ENCODE data around the gene NEK2.
A peak's percentile ranks its signal among the peaks of the same experiment; 100 is the strongest.
"Not testable (repeated sequence)": the region's sequence is repeated elsewhere in the genome, so short reads cannot be mapped to it uniquely, and the experiment has no call there.

Gene NEK2

DNA sequence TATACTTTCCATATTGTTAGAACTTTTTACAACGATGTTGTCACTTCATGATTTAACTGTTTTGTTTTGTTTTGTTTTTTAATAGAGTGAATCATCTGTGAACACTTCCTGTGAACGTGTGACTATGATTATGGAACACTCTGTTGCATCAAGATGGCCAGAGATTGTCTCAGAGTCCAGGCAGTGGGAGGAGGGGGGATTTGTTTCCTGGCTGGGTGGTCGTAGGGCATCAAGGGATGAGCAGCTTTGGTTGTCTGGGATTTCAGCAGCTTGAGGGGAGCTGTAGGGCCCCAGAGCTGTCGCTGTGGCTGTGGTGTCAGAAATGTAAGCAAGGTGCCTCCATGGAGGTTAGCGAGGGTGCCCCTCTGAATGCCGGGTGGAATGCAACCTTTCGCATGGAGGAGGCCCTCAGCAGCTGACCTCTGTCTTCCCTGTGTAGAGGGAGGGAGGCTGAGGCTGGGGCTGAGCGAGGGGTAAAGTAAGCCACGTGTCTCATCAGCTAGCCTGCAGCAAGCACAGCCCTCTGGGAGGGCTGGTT lies 21.4 kb downstream of the NEK2 start:
- no peak for ATAC-seq (replicated peaks; ENCODE audit: extremely low read depth, poor library complexity, severe bottlenecking)
- H3K27ac Mint-ChIP-seq (ENCODE audit: low read depth): no peak overlapping the region
- H3K4me3 Mint-ChIP-seq: no peak overlapping the region
- H3K27me3 Mint-ChIP-seq: no peaks in the 10 kb centered on the region
- DNase-seq (ENCODE audit: low spot score in 2 of 2): peak in 1 of 2 donors; percentile 8
- H3K9me3 Mint-ChIP-seq: no peaks in the 10 kb centered on the region
- no peaks in the 10 kb centered on the region for H3K4me1 Mint-ChIP-seq
- H3K36me3 Mint-ChIP-seq (ENCODE audit: insufficient read depth): no peaks in the 10 kb centered on the region

GRCh38 chr1:211653293-211653692 lies 22.1 kb downstream of the NEK2 start:
- Mint-ChIP-seq H3K36me3 (ENCODE audit: insufficient read depth) (no peaks in the 10 kb centered on the region), H3K27me3 (no peaks in the 10 kb centered on the region), H3K27ac (ENCODE audit: low read depth) (no peak overlapping the region), H3K9me3 (no peaks in the 10 kb centered on the region), H3K4me3 (no peak overlapping the region), H3K4me1 (no peaks in the 10 kb centered on the region)
- ATAC-seq (replicated peaks; ENCODE audit: extremely low read depth, poor library complexity, severe bottlenecking) (no peak), DNase-seq (ENCODE audit: low spot score in 2 of 2) (peak in 1 of 2 donors; percentile 4)

- Mint-ChIP-seq H3K27ac (ENCODE audit: low read depth) (no peak overlapping the region), H3K4me3 (no peak overlapping the region), H3K4me1 (no peaks in the 10 kb centered on the region), H3K27me3 (no peaks in the 10 kb centered on the region), H3K36me3 (ENCODE audit: insufficient read depth) (no peaks in the 10 kb centered on the region), H3K9me3 (no peaks in the 10 kb centered on the region)
- peak in 1 of 2 donors; percentile 10 for DNase-seq (ENCODE audit: low spot score in 2 of 2)
- no peak for ATAC-seq (replicated peaks; ENCODE audit: extremely low read depth, poor library complexity, severe bottlenecking)
Measured at GRCh38 chr1:211652371-211652770, 23.1 kb downstream of the NEK2 start.

DNA sequence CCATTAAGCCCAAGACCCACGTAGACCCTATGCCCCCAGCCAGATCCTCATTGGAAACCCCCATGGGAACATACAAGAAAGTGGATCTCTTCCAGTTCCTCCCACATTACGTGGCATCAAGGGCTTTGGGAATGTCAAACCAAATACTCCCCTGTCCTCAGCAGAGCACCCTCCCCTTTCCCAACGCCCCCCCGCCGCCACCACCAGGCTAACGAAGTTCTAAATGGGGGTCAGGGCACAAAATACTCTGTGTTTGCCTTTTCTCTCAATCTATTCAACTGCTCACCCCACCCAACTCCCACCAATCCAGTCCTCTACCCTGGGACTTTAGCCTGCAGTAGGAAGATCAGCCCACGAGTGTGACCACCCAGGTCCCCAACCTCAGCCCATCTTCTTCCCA lies 24.5 kb downstream of the NEK2 start:
- Mint-ChIP-seq H3K9me3 (no peaks in the 10 kb centered on the region), H3K27ac (ENCODE audit: low read depth) (no peak overlapping the region), H3K27me3 (no peaks in the 10 kb centered on the region), H3K4me3 (no peak overlapping the region), H3K36me3 (ENCODE audit: insufficient read depth) (no peaks in the 10 kb centered on the region), H3K4me1 (no peaks in the 10 kb centered on the region)
- DNase-seq (ENCODE audit: low spot score in 2 of 2) (peak in 1 of 2 donors; percentile 2), ATAC-seq (replicated peaks; ENCODE audit: extremely low read depth, poor library complexity, severe bottlenecking) (no peak)

- no peaks in the 10 kb centered on the region for H3K27me3 Mint-ChIP-seq
- DNase-seq (ENCODE audit: low spot score in 2 of 2) (no peak), ATAC-seq (replicated peaks; ENCODE audit: extremely low read depth, poor library complexity, severe bottlenecking) (no peak)
- H3K27ac Mint-ChIP-seq (ENCODE audit: low read depth): no peak overlapping the region
- no peaks in the 10 kb centered on the region for H3K36me3 Mint-ChIP-seq (ENCODE audit: insufficient read depth)
- H3K4me3 Mint-ChIP-seq: no peak overlapping the region
- no peaks in the 10 kb centered on the region for H3K4me1 Mint-ChIP-seq
- H3K9me3 Mint-ChIP-seq: no peaks in the 10 kb centered on the region
Measured at GRCh38 chr1:211648980-211649934, 26.2 kb downstream of the NEK2 start.

- ATAC-seq (replicated peaks; ENCODE audit: extremely low read depth, poor library complexity, severe bottlenecking) (no peak), DNase-seq (ENCODE audit: low spot score in 2 of 2) (no peak)
- peaks cover 1% of the 10 kb centered on the region for H3K36me3 Mint-ChIP-seq (ENCODE audit: insufficient read depth)
- H3K27ac Mint-ChIP-seq (ENCODE audit: low read depth): no peak overlapping the region
- no peaks in the 10 kb centered on the region for H3K27me3 Mint-ChIP-seq
- H3K4me1 Mint-ChIP-seq: peaks cover 7% of the 10 kb centered on the region
- H3K4me3 Mint-ChIP-seq: no peak overlapping the region
- H3K9me3 Mint-ChIP-seq: no peaks in the 10 kb centered on the region
Measured at GRCh38 chr1:211648336-211648735, 27.1 kb downstream of the NEK2 start.

- ATAC-seq (replicated peaks; ENCODE audit: extremely low read depth, poor library complexity, severe bottlenecking): no peak
- Mint-ChIP-seq H3K9me3 (no peaks in the 10 kb centered on the region), H3K36me3 (ENCODE audit: insufficient read depth) (peaks cover 1% of the 10 kb centered on the region), H3K27ac (ENCODE audit: low read depth) (no peak overlapping the region), H3K4me1 (peaks cover 13% of the 10 kb centered on the region), H3K4me3 (no peak overlapping the region), H3K27me3 (no peaks in the 10 kb centered on the region)
- DNase-seq (ENCODE audit: low spot score in 2 of 2): no peak
Measured at GRCh38 chr1:211647711-211648121, 27.7 kb downstream of the NEK2 start.

GRCh38 chr1:211646566-211646965 lies 28.9 kb downstream of the NEK2 start:
- H3K27me3 Mint-ChIP-seq: no peaks in the 10 kb centered on the region
- H3K4me3 Mint-ChIP-seq: no peak overlapping the region
- H3K36me3 Mint-ChIP-seq (ENCODE audit: insufficient read depth): peaks cover 1% of the 10 kb centered on the region
- DNase-seq (ENCODE audit: low spot score in 2 of 2): no peak
- no peaks in the 10 kb centered on the region for H3K9me3 Mint-ChIP-seq
- H3K4me1 Mint-ChIP-seq: peaks cover 15% of the 10 kb centered on the region
- no peak overlapping the region for H3K27ac Mint-ChIP-seq (ENCODE audit: low read depth)
- no peak for ATAC-seq (replicated peaks; ENCODE audit: extremely low read depth, poor library complexity, severe bottlenecking)

GRCh38 chr1:211645601-211646000 lies 29.8 kb downstream of the NEK2 start:
- peaks cover 15% of the 10 kb centered on the region for H3K4me1 Mint-ChIP-seq
- H3K27me3 Mint-ChIP-seq; H3K4me3 Mint-ChIP-seq; ATAC-seq (replicated peaks; ENCODE audit: extremely low read depth, poor library complexity, severe bottlenecking); H3K27ac Mint-ChIP-seq (ENCODE audit: low read depth); H3K36me3 Mint-ChIP-seq (ENCODE audit: insufficient read depth); H3K9me3 Mint-ChIP-seq; DNase-seq (ENCODE audit: low spot score in 2 of 2): not testable (repeated sequence)

GRCh38 chr1:211644653-211645052 lies 30.8 kb downstream of the NEK2 start:
- Mint-ChIP-seq H3K27ac (ENCODE audit: low read depth) (no peak overlapping the region), H3K27me3 (no peaks in the 10 kb centered on the region), H3K4me1 (peaks cover 15% of the 10 kb centered on the region), H3K9me3 (no peaks in the 10 kb centered on the region), H3K36me3 (ENCODE audit: insufficient read depth) (peaks cover 1% of the 10 kb centered on the region), H3K4me3 (no peak overlapping the region)
- DNase-seq (ENCODE audit: low spot score in 2 of 2): no peak
- ATAC-seq (replicated peaks; ENCODE audit: extremely low read depth, poor library complexity, severe bottlenecking): no peak

DNA sequence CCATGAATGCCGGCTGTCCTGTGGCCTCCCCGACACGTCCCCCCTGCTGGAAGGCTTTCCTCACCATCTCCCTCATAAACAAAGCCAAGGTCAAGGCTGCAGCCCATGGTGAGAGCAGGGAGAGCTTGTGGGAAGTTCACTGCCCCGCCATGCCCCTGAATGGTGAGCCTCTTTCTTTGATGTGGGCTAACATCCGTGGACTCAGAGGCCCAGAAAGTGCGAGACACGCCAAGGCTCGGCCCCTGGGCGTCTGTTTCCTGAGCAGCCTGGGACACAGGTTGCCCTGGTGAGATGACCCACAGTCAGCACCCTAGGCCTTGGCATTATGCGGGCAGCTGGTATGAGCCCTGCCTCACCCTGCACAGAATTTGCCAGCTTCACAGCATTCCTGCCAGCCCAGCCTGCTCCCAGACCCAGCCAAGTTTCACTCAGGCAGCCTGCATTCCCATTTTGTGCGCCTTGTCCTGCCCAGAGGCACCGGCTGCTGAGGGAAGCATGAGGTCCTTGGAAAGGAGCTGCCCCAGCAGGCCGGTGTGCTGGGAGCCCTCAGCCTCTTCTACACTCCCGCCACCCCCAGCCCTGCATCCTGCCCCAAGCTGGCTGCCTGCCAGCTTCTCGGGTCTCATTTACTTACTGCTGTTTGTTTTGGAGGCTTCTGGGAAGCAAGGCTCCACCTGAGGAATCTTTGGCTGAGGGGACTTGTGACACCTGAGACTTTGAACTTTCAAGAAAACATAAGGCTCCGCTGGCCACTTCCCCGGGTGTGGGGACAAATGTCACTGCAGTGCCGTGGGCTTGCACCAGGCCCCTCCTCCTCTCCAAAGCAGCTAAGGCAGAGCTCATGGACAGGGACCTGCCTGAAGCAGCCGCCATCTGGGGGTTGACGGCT lies 31.9 kb downstream of the NEK2 start:
- DNase-seq (ENCODE audit: low spot score in 2 of 2) (no peak), ATAC-seq (replicated peaks; ENCODE audit: extremely low read depth, poor library complexity, severe bottlenecking) (no peak)
- Mint-ChIP-seq H3K27ac (ENCODE audit: low read depth) (no peak overlapping the region), H3K4me3 (no peak overlapping the region), H3K36me3 (ENCODE audit: insufficient read depth) (peaks cover 1% of the 10 kb centered on the region), H3K9me3 (no peaks in the 10 kb centered on the region), H3K27me3 (no peaks in the 10 kb centered on the region), H3K4me1 (peaks cover 15% of the 10 kb centered on the region)

DNA sequence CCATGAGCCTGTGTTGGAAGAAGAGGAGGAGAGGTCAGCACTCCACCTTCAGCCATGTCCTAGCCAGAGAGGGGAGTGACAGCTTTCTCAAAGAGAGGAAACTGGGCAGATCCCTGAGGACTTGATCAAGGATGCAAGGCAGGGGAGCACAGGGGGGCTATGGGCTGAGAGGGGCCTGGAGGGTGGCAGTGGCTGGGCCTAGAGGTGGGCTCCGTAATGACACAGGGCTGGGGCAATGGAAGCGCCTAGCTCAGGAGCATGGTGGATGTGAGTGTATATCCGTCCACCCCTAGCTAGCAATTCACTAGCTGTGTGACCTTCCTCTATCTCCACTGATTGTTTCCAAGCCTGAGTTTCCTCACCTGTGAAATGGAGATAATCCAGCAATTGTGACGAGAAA lies 32.6 kb downstream of the NEK2 start:
- H3K4me1 Mint-ChIP-seq: peaks cover 15% of the 10 kb centered on the region
- no peaks in the 10 kb centered on the region for H3K9me3 Mint-ChIP-seq
- no peak for ATAC-seq (replicated peaks; ENCODE audit: extremely low read depth, poor library complexity, severe bottlenecking)
- no peaks in the 10 kb centered on the region for H3K27me3 Mint-ChIP-seq
- DNase-seq (ENCODE audit: low spot score in 2 of 2): no peak
- H3K4me3 Mint-ChIP-seq: no peak overlapping the region
- peaks cover 1% of the 10 kb centered on the region for H3K36me3 Mint-ChIP-seq (ENCODE audit: insufficient read depth)
- H3K27ac Mint-ChIP-seq (ENCODE audit: low read depth): no peak overlapping the region

All from central memory CD8-positive, alpha-beta T cell (primary cell).